Activated T-cell treated with anti-CD3 and anti-CD28 coated beads, Interleukin-2, amount 50 U/mL, for 48 hours (primary cell): ENCODE results near the gene APOBEC4.

Experiments used
- DNase-seq, 2 experiments: peaks; one replicate each; pipeline ENCODE4 v3.0.0-alpha.2; 2020

The APOBEC4 gene

DNA sequence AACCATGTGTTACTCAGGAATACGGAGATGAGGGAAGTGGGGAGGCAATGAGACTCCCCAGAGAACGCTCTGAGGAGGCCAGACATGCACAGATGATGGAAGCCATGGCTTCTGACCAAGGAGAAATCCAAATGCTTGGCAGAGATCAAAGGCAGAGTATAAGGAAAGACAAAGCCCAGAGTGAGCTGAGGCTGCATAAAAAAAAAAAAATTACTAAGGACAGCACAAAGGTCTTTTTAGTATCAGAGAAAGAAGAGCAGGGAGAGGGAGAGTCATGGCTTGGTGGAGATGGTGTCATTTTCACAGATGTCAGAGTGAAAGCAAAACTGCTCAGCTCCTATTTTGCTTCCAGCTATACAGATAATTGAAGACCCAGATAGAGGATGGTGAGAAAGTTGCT lies 54.7 kb downstream of the APOBEC4 start:
- no peak for DNase-seq

GRCh38 chr1:183597656-183598347 lies 55.3 kb downstream of the APOBEC4 start:
- DNase-seq, result no peak

GRCh38 chr1:183596500-183596899 lies 56.6 kb downstream of the APOBEC4 start:
- no peak for DNase-seq
